HT-29 (cell line): ENCODE data around the gene TH. TPM values are rescaled to one million over a fixed set of nuclear protein-coding genes. Genes with fewer than 3 reads are reported as not detected.
A peak's percentile ranks its signal among the peaks of the same experiment; 100 is the strongest.

Experiments used
- DNase-seq: peaks from one replicate; pipeline ENCODE4 v3.0.0-alpha.2; 2015; ENCODE audit warnings: low spot score
- total RNA-seq: library from RNA; depleted of rRNA; stranded (reverse); fragments of >200 nt; shearing (Covaris generic); gene quantifications from 2 replicates; pipeline ENCODE4 v1.2.3, GENCODE V29; 2014

TH gene
- total RNA-seq, 1 experiment from 2014 or later: 1.8 TPM

- DNase-seq: no peak
These were observed 29.3 kb downstream of the TH start for GRCh38 chr11:2142300-2142759.

- no peak for DNase-seq
These were observed 30.9 kb downstream of the TH start for GRCh38 chr11:2140411-2141400.

GRCh38 chr11:2139621-2140337 is 31.8 kb downstream of the TH start:
- no peak for DNase-seq

GRCh38 chr11:2139123-2139521 is 32.5 kb downstream of the TH start, which contains the start of gene IGF2:
Gene IGF2 (minus strand): TSS chr11:2139389. CDS start chr11:2135523, 3,866 bp downstream.
- no peak for DNase-seq

- no peak for DNase-seq
These were observed 33.0 kb downstream of the TH start for GRCh38 chr11:2138431-2139122.

GRCh38 chr11:2138068-2138430 is 33.6 kb downstream of the TH start:
- no peak for DNase-seq

GRCh38 chr11:2137202-2138067 is 34.2 kb downstream of the TH start:
- DNase-seq: peak; percentile 66

GRCh38 chr11:2136952-2137201 is 34.7 kb downstream of the TH start:
- no peak for DNase-seq

GRCh38 chr11:2136209-2136951 is 35.2 kb downstream of the TH start:
- no peak for DNase-seq

GRCh38 chr11:2135648-2136201 is 35.9 kb downstream of the TH start:
- DNase-seq: no peak

- DNase-seq: no peak
These were observed 36.5 kb downstream of the TH start for GRCh38 chr11:2135018-2135569.

- no peak for DNase-seq
These were observed 37.3 kb downstream of the TH start for GRCh38 chr11:2134022-2135010.

- no peak for DNase-seq
These were observed 38.2 kb downstream of the TH start for GRCh38 chr11:2133241-2134021.

GRCh38 chr11:2132874-2133240 is 38.8 kb downstream of the TH start:
- no peak for DNase-seq

- no peak for DNase-seq
These were observed 39.4 kb downstream of the TH start for GRCh38 chr11:2132246-2132645.

GRCh38 chr11:2131371-2132236 is 40.0 kb downstream of the TH start:
- DNase-seq: no peak

- DNase-seq: no peak
These were observed 40.7 kb downstream of the TH start for GRCh38 chr11:2130881-2131352.
